ENCODE data around the gene EML5. TPM values are rescaled to one million over a fixed set of nuclear protein-coding genes. Genes with fewer than 3 reads are reported as not detected.

The EML5 gene
- total RNA-seq, 3 donors from 2014 or later (not counting 1 experiment from before 2014, with no cell fraction given) = 0.68 to 1.3 (median 1.0) TPM

GRCh38 chr14:88682495-88683114, 110.1 kb downstream of the EML5 start:
- ATAC-seq (no peak), DNase-seq (no peak)
- intact Hi-C loops (cut with micrococcal nuclease) = no loop called here
- 71% methylated on average over 4 of the region's 5 CpGs for WGBS (ENCODE audit: insufficient coverage)
- Histone ChIP-seq H3K27ac (ENCODE audit: low read length) (no peak overlapping the region), H3K4me1 (ENCODE audit: control insufficient read depth, insufficient read depth, low read length) (no peaks in the 10 kb centered on the region), H3K4me3 (ENCODE audit: low read length) (no peak overlapping the region), H3K9me3 (ENCODE audit: control insufficient read depth, insufficient read depth, low read length) (no peaks in the 10 kb centered on the region), H3K27me3 (ENCODE audit: control insufficient read depth, insufficient read depth, low read length) (no peaks in the 10 kb centered on the region), H3K36me3 (ENCODE audit: control insufficient read depth, insufficient read depth, low read length) (no peaks in the 10 kb centered on the region)
- Mint-ChIP-seq H3K27me3 (ENCODE audit: low read depth in 2 of 2) (no peaks in the 10 kb centered on the region), H3K9me3 (no peaks in the 10 kb centered on the region), H3K36me3 (no peaks in the 10 kb centered on the region), H3K27ac (no peak overlapping the region), H3K4me1 (no peaks in the 10 kb centered on the region), H3K4me3 (no peak overlapping the region)
- TF ChIP-seq, protein P1, sequence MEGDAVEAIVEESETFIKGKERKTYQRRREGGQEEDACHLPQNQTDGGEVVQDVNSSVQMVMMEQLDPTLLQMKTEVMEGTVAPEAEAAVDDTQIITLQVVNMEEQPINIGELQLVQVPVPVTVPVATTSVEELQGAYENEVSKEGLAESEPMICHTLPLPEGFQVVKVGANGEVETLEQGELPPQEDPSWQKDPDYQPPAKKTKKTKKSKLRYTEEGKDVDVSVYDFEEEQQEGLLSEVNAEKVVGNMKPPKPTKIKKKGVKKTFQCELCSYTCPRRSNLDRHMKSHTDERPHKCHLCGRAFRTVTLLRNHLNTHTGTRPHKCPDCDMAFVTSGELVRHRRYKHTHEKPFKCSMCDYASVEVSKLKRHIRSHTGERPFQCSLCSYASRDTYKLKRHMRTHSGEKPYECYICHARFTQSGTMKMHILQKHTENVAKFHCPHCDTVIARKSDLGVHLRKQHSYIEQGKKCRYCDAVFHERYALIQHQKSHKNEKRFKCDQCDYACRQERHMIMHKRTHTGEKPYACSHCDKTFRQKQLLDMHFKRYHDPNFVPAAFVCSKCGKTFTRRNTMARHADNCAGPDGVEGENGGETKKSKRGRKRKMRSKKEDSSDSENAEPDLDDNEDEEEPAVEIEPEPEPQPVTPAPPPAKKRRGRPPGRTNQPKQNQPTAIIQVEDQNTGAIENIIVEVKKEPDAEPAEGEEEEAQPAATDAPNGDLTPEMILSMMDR (IDR thresholded peaks at IDR 0.05) = no peak

- no peaks in the 10 kb centered on the region for H3K4me1 ChIP-seq (ENCODE audit: control insufficient read depth, insufficient read depth, low read length)
- H3K27ac ChIP-seq (ENCODE audit: low read length) = no peak overlapping the region
- TF ChIP-seq, protein P1 (IDR thresholded peaks at IDR 0.05) = no peak
- no peak overlapping the region for H3K27ac Mint-ChIP-seq
- H3K27me3 ChIP-seq (ENCODE audit: control insufficient read depth, insufficient read depth, low read length) = no peaks in the 10 kb centered on the region
- ATAC-seq = no peak
- intact Hi-C loops (cut with micrococcal nuclease) = no loop called here
- H3K4me3 Mint-ChIP-seq = no peak overlapping the region
- no peaks in the 10 kb centered on the region for H3K9me3 ChIP-seq (ENCODE audit: control insufficient read depth, insufficient read depth, low read length)
- H3K4me3 ChIP-seq (ENCODE audit: low read length) = no peak overlapping the region
- H3K36me3 Mint-ChIP-seq = no peaks in the 10 kb centered on the region
- no peaks in the 10 kb centered on the region for H3K36me3 ChIP-seq (ENCODE audit: control insufficient read depth, insufficient read depth, low read length)
- no peaks in the 10 kb centered on the region for H3K4me1 Mint-ChIP-seq
- H3K9me3 Mint-ChIP-seq = no peaks in the 10 kb centered on the region
- no peaks in the 10 kb centered on the region for H3K27me3 Mint-ChIP-seq (ENCODE audit: low read depth in 2 of 2)
- WGBS (ENCODE audit: insufficient coverage) = 96% methylated on average over 3 of the region's 5 CpGs
- DNase-seq = no peak
These were observed 110.8 kb downstream of the EML5 start for GRCh38 chr14:88681755-88682494.

- no peak for DNase-seq
- H3K27ac ChIP-seq (ENCODE audit: low read length) = no peak overlapping the region
- peaks cover 2 to 9% of the 10 kb centered on the region in 2 donors for H3K9me3 Mint-ChIP-seq
- H3K9me3 ChIP-seq (ENCODE audit: control insufficient read depth, insufficient read depth, low read length) = no peaks in the 10 kb centered on the region
- no peak overlapping the region for H3K27ac Mint-ChIP-seq
- 95% methylated on average over 4 of the region's 4 CpGs for WGBS (ENCODE audit: insufficient coverage)
- ATAC-seq = no peak
- peaks cover 3% of the 10 kb centered on the region for H3K4me1 ChIP-seq (ENCODE audit: control insufficient read depth, insufficient read depth, low read length)
- no peaks in the 10 kb centered on the region for H3K4me1 Mint-ChIP-seq
- H3K27me3 ChIP-seq (ENCODE audit: control insufficient read depth, insufficient read depth, low read length) = no peaks in the 10 kb centered on the region
- no peak overlapping the region for H3K4me3 Mint-ChIP-seq
- H3K4me3 ChIP-seq (ENCODE audit: low read length) = no peak overlapping the region
- intact Hi-C loops (cut with micrococcal nuclease) = loop anchor here (5.0 kb wide), 2 partner anchors 198 to 1243 kb away; no protein-coding TSS in a partner anchor
- peaks cover 0 to 7% of the 10 kb centered on the region in 2 donors for H3K27me3 Mint-ChIP-seq (ENCODE audit: low read depth in 2 of 2)
- TF ChIP-seq, protein P1 (IDR thresholded peaks at IDR 0.05) = no peak
- H3K36me3 Mint-ChIP-seq = no peaks in the 10 kb centered on the region
- no peaks in the 10 kb centered on the region for H3K36me3 ChIP-seq (ENCODE audit: control insufficient read depth, insufficient read depth, low read length)
These were observed 123.4 kb downstream of the EML5 start for GRCh38 chr14:88669346-88669745.
